Measurements from ENCODE around the gene SULT1C2. TPM values are rescaled to one million over a fixed set of nuclear protein-coding genes. Genes with fewer than 3 reads are reported as not detected.

The SULT1C2 gene
- total RNA-seq, 1 experiment from 2014 or later: not detected

DNA sequence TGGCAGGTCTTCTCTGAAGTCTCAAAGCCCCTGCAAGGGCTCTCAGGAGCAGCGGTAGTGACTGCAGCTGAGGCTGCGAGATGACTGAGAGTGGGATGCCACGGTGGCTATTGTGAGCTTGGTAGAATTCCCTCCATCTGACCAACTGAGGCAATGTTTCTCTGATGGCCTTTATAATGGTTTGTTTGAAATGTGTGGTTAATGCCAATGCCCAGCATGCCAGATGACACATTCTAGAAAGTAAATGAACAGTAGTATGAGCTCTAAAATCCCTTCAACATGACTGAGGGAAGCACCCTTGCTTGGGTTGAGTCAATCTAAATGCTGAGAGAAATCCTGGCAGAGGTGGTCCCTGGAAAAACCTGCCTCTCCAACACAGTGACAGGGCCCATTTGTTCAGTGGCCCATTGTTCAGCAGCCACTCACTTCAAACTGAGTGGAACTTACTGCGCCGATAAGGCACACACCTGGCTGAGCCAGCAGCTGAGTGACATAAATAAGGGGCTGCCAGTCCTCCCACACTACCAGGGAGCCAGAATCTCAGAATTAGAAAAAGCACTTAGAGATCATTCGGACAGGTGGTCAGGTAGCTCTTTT lies 31.7 kb downstream of the SULT1C2 start:
- no peak overlapping the region for H3K4me2 ChIP-seq (ENCODE audit: low read depth, low read length, poor library complexity, severe bottlenecking)

DNA sequence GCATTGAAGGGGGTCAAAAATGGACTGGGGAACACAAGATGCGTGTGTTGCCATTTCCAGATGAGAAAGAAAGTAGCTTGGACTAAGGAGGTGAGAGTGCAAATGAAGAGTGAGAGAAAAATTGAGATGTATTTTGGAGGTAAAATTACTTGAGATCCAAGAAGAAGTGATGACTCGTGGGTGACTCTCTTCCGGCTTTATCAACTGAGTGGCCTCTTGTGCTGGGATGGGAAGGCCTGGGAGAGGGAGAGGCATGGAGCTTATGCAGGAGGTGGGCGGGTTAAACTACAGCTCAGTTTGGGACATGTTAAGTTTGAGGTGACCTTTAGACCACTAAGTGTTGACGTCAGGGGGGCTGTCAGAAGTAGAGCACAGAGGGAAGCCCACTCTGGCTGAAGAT lies 34.9 kb downstream of the SULT1C2 start:
- H3K4me1 ChIP-seq (ENCODE audit: low read length): no peaks in the 10 kb centered on the region
- no peaks in the 10 kb centered on the region for H3K79me2 ChIP-seq (ENCODE audit: low read length)
- no peaks in the 10 kb centered on the region for H3K9me2 ChIP-seq (replicated peaks; ENCODE audit: insufficient read depth, low read length)
- no peak overlapping the region for H3K4me3 ChIP-seq (ENCODE audit: low read length)
- H3K27ac ChIP-seq (ENCODE audit: low read length): no peak overlapping the region
- no peak overlapping the region for H3K4me2 ChIP-seq (ENCODE audit: low read depth, low read length, poor library complexity, severe bottlenecking)
- H3K9ac ChIP-seq (ENCODE audit: low read length): no peak overlapping the region
- no peaks in the 10 kb centered on the region for H3K9me3 ChIP-seq (ENCODE audit: low read length)
- no peaks in the 10 kb centered on the region for H3K36me3 ChIP-seq (ENCODE audit: insufficient read depth, low read length)
- no peak for DNase-seq
- H2AFZ ChIP-seq (ENCODE audit: low read length): no peak overlapping the region
- no peaks in the 10 kb centered on the region for H4K20me1 ChIP-seq (ENCODE audit: insufficient read depth, low read depth, low read length)
- no peaks in the 10 kb centered on the region for H3K27me3 ChIP-seq (ENCODE audit: low read length)

More for the DNA sequence above, 31.7 kb downstream of the SULT1C2 start:
- Histone ChIP-seq H3K9me2 (replicated peaks; ENCODE audit: insufficient read depth, low read length) (no peaks in the 10 kb centered on the region), H3K9ac (ENCODE audit: low read length) (no peak overlapping the region), H3K36me3 (ENCODE audit: insufficient read depth, low read length) (no peaks in the 10 kb centered on the region), H2AFZ (ENCODE audit: low read length) (no peak overlapping the region), H3K4me1 (ENCODE audit: low read length) (no peaks in the 10 kb centered on the region), H3K27ac (ENCODE audit: low read length) (no peak overlapping the region), H3K27me3 (ENCODE audit: low read length) (no peaks in the 10 kb centered on the region), H3K9me3 (ENCODE audit: low read length) (no peaks in the 10 kb centered on the region), H3K79me2 (ENCODE audit: low read length) (no peaks in the 10 kb centered on the region), H4K20me1 (ENCODE audit: insufficient read depth, low read depth, low read length) (no peaks in the 10 kb centered on the region), H3K4me3 (ENCODE audit: low read length) (no peak overlapping the region)
- DNase-seq: no peak

GRCh38 chr2:108324531-108325255 lies 36.0 kb downstream of the SULT1C2 start:
- Histone ChIP-seq H4K20me1 (ENCODE audit: insufficient read depth, low read depth, low read length) (no peaks in the 10 kb centered on the region), H3K36me3 (ENCODE audit: insufficient read depth, low read length) (no peaks in the 10 kb centered on the region), H3K9ac (ENCODE audit: low read length) (no peak overlapping the region), H3K9me3 (ENCODE audit: low read length) (no peaks in the 10 kb centered on the region), H3K9me2 (replicated peaks; ENCODE audit: insufficient read depth, low read length) (no peaks in the 10 kb centered on the region), H3K4me2 (ENCODE audit: low read depth, low read length, poor library complexity, severe bottlenecking) (no peak overlapping the region), H2AFZ (ENCODE audit: low read length) (no peak overlapping the region), H3K4me1 (ENCODE audit: low read length) (no peaks in the 10 kb centered on the region), H3K27me3 (ENCODE audit: low read length) (no peaks in the 10 kb centered on the region), H3K27ac (ENCODE audit: low read length) (no peak overlapping the region), H3K4me3 (ENCODE audit: low read length) (no peak overlapping the region), H3K79me2 (ENCODE audit: low read length) (no peaks in the 10 kb centered on the region)
- no peak for DNase-seq

DNA sequence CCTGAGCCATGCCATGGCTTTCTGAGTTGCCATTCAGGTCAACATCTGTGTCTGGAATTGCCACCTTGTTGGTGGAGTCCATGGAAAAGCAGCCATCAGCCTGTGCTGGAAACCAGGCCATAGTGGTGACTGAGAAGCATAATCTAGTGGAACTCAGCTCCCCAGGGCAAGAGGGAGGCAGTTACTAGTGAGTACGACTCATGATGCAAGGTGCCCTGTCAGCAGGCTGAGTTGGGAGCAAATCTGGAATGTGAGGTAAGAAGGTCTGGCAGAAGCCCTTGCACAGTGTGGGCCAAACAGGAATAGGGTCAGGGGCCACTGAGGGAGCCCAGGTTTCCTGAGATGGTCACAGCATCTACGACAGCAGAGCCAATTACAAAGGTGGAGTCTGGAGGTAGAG lies 37.1 kb downstream of the SULT1C2 start:
- Histone ChIP-seq H3K9ac (ENCODE audit: low read length) (no peak overlapping the region), H3K9me2 (replicated peaks; ENCODE audit: insufficient read depth, low read length) (no peaks in the 10 kb centered on the region), H3K27ac (ENCODE audit: low read length) (no peak overlapping the region), H4K20me1 (ENCODE audit: insufficient read depth, low read depth, low read length) (no peaks in the 10 kb centered on the region), H3K9me3 (ENCODE audit: low read length) (no peaks in the 10 kb centered on the region), H3K36me3 (ENCODE audit: insufficient read depth, low read length) (no peaks in the 10 kb centered on the region), H3K27me3 (ENCODE audit: low read length) (no peaks in the 10 kb centered on the region), H3K4me1 (ENCODE audit: low read length) (peaks cover under 1% of the 10 kb centered on the region), H2AFZ (ENCODE audit: low read length) (no peak overlapping the region), H3K79me2 (ENCODE audit: low read length) (no peaks in the 10 kb centered on the region), H3K4me2 (ENCODE audit: low read depth, low read length, poor library complexity, severe bottlenecking) (no peak overlapping the region), H3K4me3 (ENCODE audit: low read length) (no peak overlapping the region)
- no peak for DNase-seq

GRCh38 chr2:108329771-108330170 lies 41.1 kb downstream of the SULT1C2 start:
- Histone ChIP-seq H4K20me1 (ENCODE audit: insufficient read depth, low read depth, low read length) (no peaks in the 10 kb centered on the region), H3K9me3 (ENCODE audit: low read length) (no peaks in the 10 kb centered on the region), H3K4me3 (ENCODE audit: low read length) (no peak overlapping the region), H3K9ac (ENCODE audit: low read length) (no peak overlapping the region), H3K79me2 (ENCODE audit: low read length) (no peaks in the 10 kb centered on the region), H3K9me2 (replicated peaks; ENCODE audit: insufficient read depth, low read length) (no peaks in the 10 kb centered on the region), H3K27me3 (ENCODE audit: low read length) (no peaks in the 10 kb centered on the region), H3K36me3 (ENCODE audit: insufficient read depth, low read length) (no peaks in the 10 kb centered on the region), H3K27ac (ENCODE audit: low read length) (no peak overlapping the region), H3K4me2 (ENCODE audit: low read depth, low read length, poor library complexity, severe bottlenecking) (no peak overlapping the region), H3K4me1 (ENCODE audit: low read length) (peaks cover 5% of the 10 kb centered on the region), H2AFZ (ENCODE audit: low read length) (no peak overlapping the region)
- DNase-seq: no peak

GRCh38 chr2:108330979-108331378 lies 42.3 kb downstream of the SULT1C2 start:
- Histone ChIP-seq H2AFZ (ENCODE audit: low read length) (no peak overlapping the region), H4K20me1 (ENCODE audit: insufficient read depth, low read depth, low read length) (no peaks in the 10 kb centered on the region), H3K79me2 (ENCODE audit: low read length) (no peaks in the 10 kb centered on the region), H3K36me3 (ENCODE audit: insufficient read depth, low read length) (no peaks in the 10 kb centered on the region), H3K4me2 (ENCODE audit: low read depth, low read length, poor library complexity, severe bottlenecking) (no peak overlapping the region), H3K4me3 (ENCODE audit: low read length) (no peak overlapping the region), H3K9me3 (ENCODE audit: low read length) (no peaks in the 10 kb centered on the region), H3K9ac (ENCODE audit: low read length) (no peak overlapping the region), H3K27ac (ENCODE audit: low read length) (no peak overlapping the region), H3K9me2 (replicated peaks; ENCODE audit: insufficient read depth, low read length) (no peaks in the 10 kb centered on the region), H3K27me3 (ENCODE audit: low read length) (no peaks in the 10 kb centered on the region), H3K4me1 (ENCODE audit: low read length) (peaks cover 5% of the 10 kb centered on the region)
- no peak for DNase-seq

- Histone ChIP-seq H3K4me3 (ENCODE audit: low read length) (no peak overlapping the region), H3K27me3 (ENCODE audit: low read length) (no peaks in the 10 kb centered on the region), H3K27ac (ENCODE audit: low read length) (no peak overlapping the region), H2AFZ (ENCODE audit: low read length) (no peak overlapping the region), H3K9me3 (ENCODE audit: low read length) (no peaks in the 10 kb centered on the region), H3K4me1 (ENCODE audit: low read length) (no peaks in the 10 kb centered on the region), H3K36me3 (ENCODE audit: insufficient read depth, low read length) (no peaks in the 10 kb centered on the region), H4K20me1 (ENCODE audit: insufficient read depth, low read depth, low read length) (no peaks in the 10 kb centered on the region), H3K9me2 (replicated peaks; ENCODE audit: insufficient read depth, low read length) (no peaks in the 10 kb centered on the region), H3K9ac (ENCODE audit: low read length) (no peak overlapping the region), H3K4me2 (ENCODE audit: low read depth, low read length, poor library complexity, severe bottlenecking) (no peak overlapping the region), H3K79me2 (ENCODE audit: low read length) (no peaks in the 10 kb centered on the region)
- DNase-seq: no peak
Observed at GRCh38 chr2:108345951-108346350, 57.3 kb downstream of the SULT1C2 start.

- no peaks in the 10 kb centered on the region for H3K27me3 ChIP-seq (ENCODE audit: low read length)
- H4K20me1 ChIP-seq (ENCODE audit: insufficient read depth, low read depth, low read length): no peaks in the 10 kb centered on the region
- no peaks in the 10 kb centered on the region for H3K4me1 ChIP-seq (ENCODE audit: low read length)
- H3K9ac ChIP-seq (ENCODE audit: low read length): no peak overlapping the region
- H3K9me3 ChIP-seq (ENCODE audit: low read length): no peaks in the 10 kb centered on the region
- H3K36me3 ChIP-seq (ENCODE audit: insufficient read depth, low read length): no peaks in the 10 kb centered on the region
- H2AFZ ChIP-seq (ENCODE audit: low read length): no peak overlapping the region
- H3K27ac ChIP-seq (ENCODE audit: low read length): no peak overlapping the region
- no peaks in the 10 kb centered on the region for H3K79me2 ChIP-seq (ENCODE audit: low read length)
- H3K4me2 ChIP-seq (ENCODE audit: low read depth, low read length, poor library complexity, severe bottlenecking): no peak overlapping the region
- no peak for DNase-seq
- no peaks in the 10 kb centered on the region for H3K9me2 ChIP-seq (replicated peaks; ENCODE audit: insufficient read depth, low read length)
- no peak overlapping the region for H3K4me3 ChIP-seq (ENCODE audit: low read length)
Observed at GRCh38 chr2:108346827-108347226, 58.1 kb downstream of the SULT1C2 start.
